Sigmoid colon (tissue), 4 donors: Measurements from ENCODE around the gene NUMA1.

Experiments used
- CTCF ChIP-seq, 4 experiments: fragments of 450-650 bp in 3 of 4; fragments of 200-600 bp in 1 of 4; IDR thresholded peaks; one replicate each; pipeline ENCODE4 v1.5.1; 2016 to 2019; ENCODE audit warnings: antibody characterized with exemption in 4 of 4, mild to moderate bottlenecking in 3 of 4, moderate library complexity in 2 of 4
- EP300 ChIP-seq, 4 donors: sonication (generic); formaldehyde crosslinking; IDR thresholded peaks; one replicate each; pipeline ENCODE4 v1.6.1; 2017; ENCODE audit warnings: antibody characterized with exemption in 4 of 4
- POLR2AphosphoS5 ChIP-seq, 4 donors: sonication (generic); formaldehyde crosslinking; IDR thresholded peaks; one replicate each; pipeline ENCODE4 v1.6.1; 2017; ENCODE audit warnings: antibody characterized with exemption in 4 of 4

GRCh38 chr11:72069787-72070251 is 10.5 kb downstream of the NUMA1 start:
- TF ChIP-seq EP300 (IDR thresholded peaks at IDR 0.05) (no peak), CTCF (IDR thresholded peaks at IDR 0.05) (no peak), POLR2AphosphoS5 (IDR thresholded peaks at IDR 0.05) (peak in 3 of 4 donors; percentile 42 to 64 (median 50))
